ENCODE results near the gene TOM1L2.

TOM1L2 gene

GRCh38 chr17:17836250-17836817 is 135.9 kb downstream of the TOM1L2 start:
- ATAC-seq (ENCODE audit: insufficient read depth, low read depth) (peak; percentile 78), DNase-seq (peak; percentile 91)
- TF ChIP-seq EZH2 (IDR thresholded peaks at IDR 0.05; ENCODE audit: borderline replicate concordance, low read depth, low read length, severe bottlenecking) = no peak
- TF ChIP-seq, protein P1, sequence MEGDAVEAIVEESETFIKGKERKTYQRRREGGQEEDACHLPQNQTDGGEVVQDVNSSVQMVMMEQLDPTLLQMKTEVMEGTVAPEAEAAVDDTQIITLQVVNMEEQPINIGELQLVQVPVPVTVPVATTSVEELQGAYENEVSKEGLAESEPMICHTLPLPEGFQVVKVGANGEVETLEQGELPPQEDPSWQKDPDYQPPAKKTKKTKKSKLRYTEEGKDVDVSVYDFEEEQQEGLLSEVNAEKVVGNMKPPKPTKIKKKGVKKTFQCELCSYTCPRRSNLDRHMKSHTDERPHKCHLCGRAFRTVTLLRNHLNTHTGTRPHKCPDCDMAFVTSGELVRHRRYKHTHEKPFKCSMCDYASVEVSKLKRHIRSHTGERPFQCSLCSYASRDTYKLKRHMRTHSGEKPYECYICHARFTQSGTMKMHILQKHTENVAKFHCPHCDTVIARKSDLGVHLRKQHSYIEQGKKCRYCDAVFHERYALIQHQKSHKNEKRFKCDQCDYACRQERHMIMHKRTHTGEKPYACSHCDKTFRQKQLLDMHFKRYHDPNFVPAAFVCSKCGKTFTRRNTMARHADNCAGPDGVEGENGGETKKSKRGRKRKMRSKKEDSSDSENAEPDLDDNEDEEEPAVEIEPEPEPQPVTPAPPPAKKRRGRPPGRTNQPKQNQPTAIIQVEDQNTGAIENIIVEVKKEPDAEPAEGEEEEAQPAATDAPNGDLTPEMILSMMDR (IDR thresholded peaks at IDR 0.05; ENCODE audit: borderline replicate concordance, extremely low read depth, low read length, poor library complexity, severe bottlenecking) = peak; percentile 16
- Histone ChIP-seq H3K4me3 (ENCODE audit: low read depth in 1 of 2, low read length in 2 of 2) (peak overlapping the region; percentile 40 to 76; a peak in 3 of 4 replicates), H3K27me3 (ENCODE audit: insufficient read depth, low read length, poor library complexity) (no peaks in the 10 kb centered on the region), H3K27ac (ENCODE audit: low read length) (peak overlapping the region; percentile 53), H3K36me3 (ENCODE audit: insufficient read depth, low read length) (peaks cover 4% of the 10 kb centered on the region; the same call in 1 of the 2 replicates), H3K79me2 (ENCODE audit: insufficient read depth, low read length) (peaks cover 17% of the 10 kb centered on the region), H3K9me3 (ENCODE audit: insufficient read depth, low read length, severe bottlenecking) (no peaks in the 10 kb centered on the region), H3K4me1 (ENCODE audit: insufficient read depth, low read length) (peaks cover 44% of the 10 kb centered on the region), H3K9ac (ENCODE audit: low read depth, low read length) (peak overlapping the region; percentile 79), H4K20me1 (ENCODE audit: insufficient read depth, low read length) (peaks cover 3% of the 10 kb centered on the region; the same call in 1 of the 2 replicates), H2AFZ (ENCODE audit: low read depth, low read length) (peak overlapping the region; percentile 66), H3K4me2 (ENCODE audit: insufficient read depth, low read length) (peak overlapping the region; percentile 82)

GRCh38 chr17:17835415-17836249 is 136.6 kb downstream of the TOM1L2 start:
- H3K79me2 ChIP-seq (ENCODE audit: insufficient read depth, low read length) = peaks cover 17% of the 10 kb centered on the region
- peak overlapping the region in 1 of 2 experiments; percentile 76; a peak in 3 of 4 replicates for H3K4me3 ChIP-seq (ENCODE audit: low read depth in 1 of 2, low read length in 2 of 2)
- H3K9me3 ChIP-seq (ENCODE audit: insufficient read depth, low read length, severe bottlenecking) = no peaks in the 10 kb centered on the region
- peak overlapping the region; percentile 66 for H2AFZ ChIP-seq (ENCODE audit: low read depth, low read length)
- peaks cover 6% of the 10 kb centered on the region; the same call in 1 of the 2 replicates for H4K20me1 ChIP-seq (ENCODE audit: insufficient read depth, low read length)
- peaks cover 4% of the 10 kb centered on the region; the same call in 1 of the 2 replicates for H3K36me3 ChIP-seq (ENCODE audit: insufficient read depth, low read length)
- TF ChIP-seq, protein P1 (IDR thresholded peaks at IDR 0.05; ENCODE audit: borderline replicate concordance, extremely low read depth, low read length, poor library complexity, severe bottlenecking) = no peak
- TF ChIP-seq EZH2 (IDR thresholded peaks at IDR 0.05; ENCODE audit: borderline replicate concordance, low read depth, low read length, severe bottlenecking) = no peak
- peaks cover 44% of the 10 kb centered on the region for H3K4me1 ChIP-seq (ENCODE audit: insufficient read depth, low read length)
- peak overlapping the region; percentile 82 for H3K4me2 ChIP-seq (ENCODE audit: insufficient read depth, low read length)
- no peaks in the 10 kb centered on the region for H3K27me3 ChIP-seq (ENCODE audit: insufficient read depth, low read length, poor library complexity)
- peak overlapping the region; percentile 53 for H3K27ac ChIP-seq (ENCODE audit: low read length)
- ATAC-seq (ENCODE audit: insufficient read depth, low read depth) (no peak), DNase-seq (no peak)
- peak overlapping the region; percentile 79 for H3K9ac ChIP-seq (ENCODE audit: low read depth, low read length)

GRCh38 chr17:17834974-17835373 is 137.2 kb downstream of the TOM1L2 start:
- H3K4me1 ChIP-seq (ENCODE audit: insufficient read depth, low read length) = peaks cover 44% of the 10 kb centered on the region
- no peak overlapping the region for H3K27ac ChIP-seq (ENCODE audit: low read length)
- H4K20me1 ChIP-seq (ENCODE audit: insufficient read depth, low read length) = peaks cover 12% of the 10 kb centered on the region; the same call in 1 of the 2 replicates

More at GRCh38 chr17:17834974-17835373, 137.2 kb downstream of the TOM1L2 start:
- no peak overlapping the region for H2AFZ ChIP-seq (ENCODE audit: low read depth, low read length)
- peak overlapping the region; percentile 79; the same call in 1 of the 2 replicates for H3K9ac ChIP-seq (ENCODE audit: low read depth, low read length)
- peak overlapping the region; percentile 82 for H3K4me2 ChIP-seq (ENCODE audit: insufficient read depth, low read length)
- no peak for DNase-seq
- peaks cover 4% of the 10 kb centered on the region; the same call in 1 of the 2 replicates for H3K36me3 ChIP-seq (ENCODE audit: insufficient read depth, low read length)
- TF ChIP-seq, protein P1 (IDR thresholded peaks at IDR 0.05; ENCODE audit: borderline replicate concordance, extremely low read depth, low read length, poor library complexity, severe bottlenecking) = no peak
- no peak for TF ChIP-seq EZH2 (IDR thresholded peaks at IDR 0.05; ENCODE audit: borderline replicate concordance, low read depth, low read length, severe bottlenecking)
- H3K9me3 ChIP-seq (ENCODE audit: insufficient read depth, low read length, severe bottlenecking) = no peaks in the 10 kb centered on the region
- peaks cover 20% of the 10 kb centered on the region for H3K79me2 ChIP-seq (ENCODE audit: insufficient read depth, low read length)
- ATAC-seq (ENCODE audit: insufficient read depth, low read depth) = no peak
- H3K4me3 ChIP-seq (ENCODE audit: low read depth in 1 of 2, low read length in 2 of 2) = no peak overlapping the region
- H3K27me3 ChIP-seq (ENCODE audit: insufficient read depth, low read length, poor library complexity) = no peaks in the 10 kb centered on the region
